Activated T-helper 1 cell treated with anti-CD3 and anti-CD28 coated beads, Interleukin-2, amount 50 U/mL, for 16 hours (primary cell): Measurements from ENCODE around the gene TENM4.
"Not testable (repeated sequence)": the region's sequence is repeated elsewhere in the genome, so short reads cannot be mapped to it uniquely, and the experiment has no call there.

ENCODE experiments used
- DNase-seq, 2 donors: peaks; one replicate each; pipeline ENCODE4 v3.0.0-alpha.2; 2020; ENCODE audit warnings: low read depth in 1 of 2, low spot score in 1 of 2

TENM4 gene

DNA sequence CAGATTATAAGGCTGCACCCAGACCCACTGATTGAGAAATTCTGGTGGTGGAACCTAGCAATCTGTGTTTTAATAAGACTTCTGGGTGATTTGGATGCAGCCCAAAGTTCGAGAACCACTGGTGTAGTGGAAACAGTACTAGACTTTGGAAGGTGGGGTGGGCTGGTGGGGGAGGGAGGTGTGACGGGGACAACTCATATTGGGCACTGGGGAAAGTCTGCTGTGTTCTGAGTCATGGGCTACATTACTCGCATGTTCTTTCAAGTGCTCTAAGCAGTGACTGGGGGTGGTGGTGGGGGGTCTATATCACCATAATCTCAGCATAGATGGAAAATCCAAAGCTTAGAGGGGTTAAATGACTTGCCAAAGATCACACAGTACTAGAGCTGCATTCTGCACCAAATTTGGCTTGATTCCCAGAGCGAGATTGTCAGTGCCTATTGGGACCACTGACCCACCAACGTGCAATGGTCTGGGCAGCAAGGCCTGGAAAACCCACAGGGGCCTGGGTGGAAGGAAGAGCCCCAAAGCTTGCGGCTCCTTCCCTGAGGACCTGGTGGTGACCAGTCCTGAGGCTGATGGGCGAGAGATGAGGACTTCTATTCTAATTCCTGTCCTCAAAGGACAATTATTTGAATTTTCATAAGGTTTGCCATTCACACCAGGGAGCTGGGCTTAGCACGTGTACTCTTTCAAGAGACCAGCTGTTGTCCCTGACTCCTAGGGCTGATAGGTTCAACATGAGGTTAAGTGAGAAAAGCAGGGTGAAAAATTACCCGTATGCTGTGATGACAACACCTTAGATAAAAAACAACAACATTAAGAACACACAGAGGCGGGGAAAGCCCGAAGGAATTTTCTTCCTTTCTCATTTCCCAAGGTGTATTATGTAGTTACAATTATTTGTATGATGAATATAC is 788.6 kb downstream of the TENM4 start:
- DNase-seq = no peak

DNA sequence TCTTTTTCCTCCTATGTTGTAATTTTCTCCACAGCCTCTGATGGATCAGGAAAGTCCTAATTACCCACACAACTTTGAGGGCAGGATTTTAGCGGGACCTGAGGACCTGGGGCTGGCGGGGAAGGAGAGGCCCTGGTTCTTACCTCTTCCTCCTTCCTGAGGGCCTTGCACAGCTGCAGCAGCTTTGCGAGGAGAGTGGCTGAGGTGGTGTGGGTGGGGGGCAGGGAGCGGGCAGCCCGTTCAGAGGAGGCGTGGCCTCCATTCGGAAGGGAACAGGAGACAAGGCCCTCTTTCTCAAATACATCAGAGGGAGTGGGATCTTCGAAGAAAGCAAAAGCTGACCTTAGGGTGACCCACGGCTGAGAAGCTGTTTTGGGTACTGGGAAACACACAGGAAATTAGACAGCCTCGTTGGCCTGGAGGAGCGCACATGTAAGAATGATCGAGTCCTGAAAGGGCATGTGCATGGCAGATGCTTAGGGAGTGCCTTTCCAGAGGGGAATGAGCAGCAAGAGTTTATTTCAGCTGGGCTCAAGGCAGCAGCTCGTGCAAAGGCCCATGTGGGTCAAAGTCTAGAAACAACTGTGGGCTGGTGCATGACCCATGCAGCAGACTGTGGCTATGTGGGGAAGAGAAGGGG is 789.6 kb downstream of the TENM4 start:
- DNase-seq = no peak

DNA sequence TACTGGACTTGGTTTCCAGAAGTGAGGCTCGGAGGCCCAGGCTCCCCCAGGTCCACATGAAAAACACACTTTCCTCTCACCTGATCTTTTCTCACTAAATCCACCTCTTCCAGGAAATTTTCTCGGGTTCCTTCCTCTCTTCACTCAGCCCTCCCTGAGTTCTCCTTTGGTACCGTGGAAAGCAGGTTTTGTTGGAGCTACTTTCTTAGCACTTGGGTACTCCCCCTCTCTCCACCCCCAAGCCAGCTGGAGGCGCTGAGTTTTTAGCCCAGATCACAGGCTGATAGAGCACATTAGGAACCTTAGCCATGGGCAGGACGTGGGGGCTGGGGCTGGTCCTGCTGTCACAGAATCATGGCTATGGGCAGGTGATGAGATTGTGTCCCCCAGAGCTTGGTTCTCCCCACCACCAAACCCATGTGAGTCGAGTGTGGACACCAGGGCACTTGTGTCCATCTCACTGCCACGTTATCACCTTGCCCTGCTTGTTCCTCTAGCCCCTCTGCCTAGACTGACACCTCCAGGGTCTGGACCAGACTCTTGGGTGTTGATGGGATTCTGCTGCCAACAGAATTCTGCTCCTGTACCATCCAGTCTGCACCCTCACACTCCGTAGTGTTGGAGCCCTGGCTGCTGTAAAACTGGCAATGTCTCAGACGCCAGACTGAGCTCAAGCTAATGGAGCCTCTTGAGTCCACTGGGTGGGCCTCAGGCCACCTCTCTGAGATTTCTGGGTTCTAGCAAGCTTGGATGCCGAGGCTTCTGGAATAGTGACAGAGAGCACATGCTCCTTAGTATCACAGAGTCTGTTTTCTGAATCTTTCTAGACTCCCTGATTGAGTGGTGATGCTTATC is 791.2 kb downstream of the TENM4 start:
- DNase-seq = no peak

DNA sequence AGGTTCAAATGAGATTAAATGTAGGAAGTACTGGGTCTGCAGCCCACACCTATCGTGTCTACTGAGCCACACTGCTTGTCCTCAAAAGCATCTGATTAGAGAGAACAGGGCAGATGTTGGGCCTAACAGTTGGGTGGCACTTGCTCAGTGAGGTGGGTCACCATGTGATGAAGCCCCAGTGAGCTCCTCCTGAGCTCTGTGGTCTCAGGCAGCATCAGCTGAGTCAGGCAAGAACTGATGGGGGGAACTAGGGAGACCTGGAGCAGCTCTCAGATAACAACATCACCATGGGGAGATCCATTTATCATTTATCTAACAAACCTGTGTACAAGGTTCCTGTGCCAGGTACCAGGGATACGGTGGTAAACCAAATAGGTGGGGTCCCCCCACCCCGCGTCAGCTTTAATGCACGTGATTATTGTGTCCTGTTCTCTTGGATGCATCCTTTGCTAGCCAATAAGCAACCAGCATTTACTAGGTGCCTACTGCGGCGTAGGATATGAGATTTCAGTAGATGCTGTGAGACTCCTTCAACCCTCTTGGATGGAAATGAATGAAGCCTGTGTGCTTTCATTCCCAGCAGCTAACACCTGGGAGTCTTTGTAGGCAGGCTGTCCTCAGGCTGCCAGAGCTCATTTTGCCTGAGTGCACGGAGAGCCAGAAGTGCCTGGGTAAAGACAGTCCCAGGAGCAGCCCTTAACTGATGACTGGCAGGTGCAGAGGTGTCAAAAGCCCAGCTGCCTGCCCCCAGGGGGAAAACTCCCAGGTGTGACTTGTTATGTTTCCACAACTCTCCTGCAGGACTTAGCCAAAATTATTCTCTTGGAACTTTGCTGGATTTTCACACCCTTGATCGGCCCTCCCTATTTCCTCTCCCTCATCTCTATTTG is 792.6 kb downstream of the TENM4 start:
- no peak for DNase-seq

DNA sequence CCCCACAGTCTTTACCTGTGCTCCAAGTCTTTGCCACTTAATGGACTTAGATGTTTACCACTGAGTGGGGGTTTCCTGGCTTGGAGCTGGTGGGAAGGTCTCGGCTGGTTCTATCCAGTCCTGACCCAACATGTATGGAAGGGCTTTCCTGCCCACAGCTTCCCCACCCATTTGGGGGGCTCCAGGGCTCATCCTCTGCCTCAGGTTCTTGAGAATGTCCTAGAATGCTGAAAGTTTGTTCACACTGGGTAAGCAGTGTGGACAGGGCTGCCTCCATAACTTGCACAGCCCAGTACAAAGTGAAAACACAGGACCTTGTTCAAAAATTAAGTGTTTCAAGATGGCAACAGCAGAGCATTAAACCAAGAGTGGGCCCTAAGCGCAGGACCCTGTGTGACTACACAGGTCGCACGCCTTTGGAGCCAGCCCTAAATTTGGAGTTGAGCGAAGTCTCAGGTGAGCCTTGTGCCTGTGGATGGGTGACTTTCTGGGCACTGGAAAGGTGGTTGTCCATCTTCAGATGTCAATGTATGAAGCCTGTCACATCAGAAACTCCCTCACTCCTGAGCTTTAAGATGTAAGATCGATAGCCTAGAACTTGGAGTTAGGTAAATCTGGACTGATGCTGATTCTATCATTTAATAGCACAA is 793.4 kb downstream of the TENM4 start:
- DNase-seq = no peak

DNA sequence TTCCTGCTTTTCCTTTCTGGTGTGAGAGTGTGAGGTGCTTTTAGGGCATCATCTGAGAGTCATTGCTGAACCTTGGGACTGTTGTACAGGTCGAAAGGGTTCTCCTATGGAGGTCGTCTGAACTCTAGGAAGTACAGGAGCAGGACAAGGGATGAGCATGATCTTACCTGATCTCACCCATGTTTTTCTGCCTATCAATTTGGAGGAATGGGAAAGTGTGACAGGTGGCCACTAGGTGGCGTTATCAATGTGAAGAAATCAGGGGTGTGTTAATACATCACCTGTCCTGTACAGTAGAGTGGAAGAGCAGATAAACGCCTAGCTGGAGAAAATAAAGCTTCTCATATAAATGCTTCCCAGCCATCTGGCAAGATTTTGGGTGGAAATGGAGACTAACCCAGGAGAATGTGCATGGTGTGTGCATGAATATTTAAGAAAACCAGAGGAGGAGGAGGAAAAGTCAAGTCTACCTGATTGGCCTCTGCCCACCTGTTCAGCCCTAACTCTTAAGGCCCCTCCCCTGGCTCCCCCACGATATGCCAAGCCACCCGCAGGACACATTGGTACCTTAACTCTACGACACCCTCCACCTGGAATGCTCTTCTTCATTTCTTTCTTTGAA is 794.2 kb downstream of the TENM4 start:
- DNase-seq = peak; percentile 12 to 14

DNA sequence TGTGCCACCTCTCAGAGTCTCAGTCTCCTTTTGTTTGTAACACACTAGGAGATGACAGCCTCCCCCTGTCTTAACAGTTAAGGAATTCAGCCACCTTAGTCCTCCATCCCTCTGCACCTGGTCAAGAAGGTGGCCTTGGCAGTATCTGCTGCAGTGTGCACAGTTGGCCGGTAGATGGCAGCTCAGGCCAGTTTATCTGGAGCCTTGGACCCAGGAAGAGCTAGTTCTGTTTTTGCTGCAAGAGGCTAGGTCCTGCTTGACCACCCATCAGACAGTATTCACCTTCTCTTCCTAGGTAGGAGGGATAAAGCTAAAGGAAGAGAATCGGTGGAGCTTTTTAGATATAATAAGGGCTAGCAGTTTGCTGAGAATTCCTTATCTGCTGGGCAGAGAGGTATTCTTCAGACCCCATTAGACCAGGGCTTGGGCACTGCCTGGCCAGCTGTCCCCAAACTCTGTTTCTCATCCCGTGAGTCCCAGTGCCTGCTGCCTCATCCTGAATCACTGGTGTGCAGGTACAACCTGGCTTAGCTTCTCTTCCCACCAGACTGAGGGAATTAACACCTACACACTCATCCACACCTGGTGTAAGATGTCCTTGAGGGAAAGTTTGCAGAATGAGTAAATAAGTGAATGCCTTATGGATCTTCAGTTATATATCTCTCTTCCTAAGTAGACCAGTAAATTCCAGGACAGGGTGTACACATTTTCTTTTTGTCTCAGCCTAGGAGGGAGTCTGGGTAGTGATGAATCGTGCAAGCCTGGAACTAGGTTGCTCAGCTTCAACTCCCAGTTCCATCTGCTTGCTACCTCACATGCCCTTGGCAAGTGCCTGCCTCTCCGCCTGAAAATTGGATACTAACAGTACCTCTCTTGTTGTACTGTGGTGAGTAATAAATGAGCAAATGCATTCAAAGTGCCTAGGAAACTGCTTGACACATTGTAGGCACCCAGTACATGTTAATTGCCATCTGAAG is 795.3 kb downstream of the TENM4 start:
- peak; percentile 15 to 17 for DNase-seq

DNA sequence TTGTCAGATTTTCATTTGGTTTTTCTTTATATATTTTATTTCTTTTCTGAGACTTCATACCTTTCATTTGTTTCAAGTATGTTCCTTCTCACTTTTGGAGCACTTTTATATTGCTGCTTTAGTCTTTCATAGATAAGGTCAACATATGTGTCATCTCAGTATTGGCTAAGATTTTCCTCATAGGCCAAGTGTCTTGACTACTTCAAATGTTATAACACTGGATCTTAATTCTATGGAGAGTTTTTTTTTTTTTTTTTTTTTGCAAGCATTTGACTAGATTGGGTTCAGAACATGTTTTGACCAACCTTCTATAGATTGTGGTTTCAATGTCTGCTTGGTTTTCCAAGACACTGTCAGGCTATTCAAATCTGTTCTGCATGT is 797.2 kb downstream of the TENM4 start:
- no peak for DNase-seq

DNA sequence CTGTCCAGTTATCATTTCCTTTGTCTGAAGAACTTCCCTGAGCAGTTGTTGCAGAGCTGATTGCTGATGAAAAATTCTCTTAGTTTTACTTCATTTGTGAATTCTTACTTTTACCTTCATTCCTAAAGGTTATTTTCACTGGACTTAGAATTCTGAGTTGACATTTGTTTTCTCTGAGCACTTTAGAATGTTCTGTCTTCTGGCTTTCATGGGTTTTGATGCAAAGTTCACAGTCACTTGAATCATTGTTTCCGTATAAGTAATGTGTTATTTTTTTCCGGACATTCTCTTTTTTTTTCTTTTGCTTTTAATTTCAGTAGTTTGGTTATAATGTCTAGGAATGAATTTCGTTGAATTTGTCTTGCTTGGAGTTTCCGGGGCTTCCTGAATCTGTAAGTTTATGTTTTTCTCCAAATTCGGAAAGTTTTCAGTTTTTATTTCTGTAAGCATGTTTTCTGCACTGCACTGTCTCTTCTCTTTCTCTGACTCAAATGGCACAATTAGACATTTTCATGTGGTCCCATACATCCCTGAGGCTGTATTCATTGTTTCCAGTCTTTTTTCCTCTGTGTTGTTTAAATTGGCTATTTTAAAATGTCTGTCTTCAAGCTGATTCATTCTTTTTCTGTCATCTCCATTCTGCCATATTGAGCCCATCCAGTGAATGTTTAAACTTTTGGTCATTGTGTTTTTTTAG is 797.7 kb downstream of the TENM4 start:
- no peak for DNase-seq

DNA sequence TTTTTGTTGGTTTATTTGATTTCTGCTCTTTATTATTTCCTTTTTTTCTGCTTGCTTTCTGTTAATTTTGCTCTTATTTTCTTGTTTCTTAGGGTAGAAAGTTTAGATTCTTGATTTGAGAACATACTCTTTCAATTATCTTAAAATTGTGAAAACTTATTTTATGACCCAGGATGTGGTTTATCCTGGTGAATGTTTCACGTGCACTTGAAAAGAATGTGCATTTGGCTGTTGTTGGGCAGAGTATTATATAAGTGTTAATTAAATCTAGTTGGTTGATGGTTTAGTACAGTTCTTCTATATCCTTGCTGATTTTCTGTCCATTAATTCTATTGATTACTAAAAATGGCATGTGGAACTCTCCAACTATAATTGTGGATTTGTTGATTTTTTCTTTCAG is 799.3 kb downstream of the TENM4 start:
- no peak for DNase-seq

DNA sequence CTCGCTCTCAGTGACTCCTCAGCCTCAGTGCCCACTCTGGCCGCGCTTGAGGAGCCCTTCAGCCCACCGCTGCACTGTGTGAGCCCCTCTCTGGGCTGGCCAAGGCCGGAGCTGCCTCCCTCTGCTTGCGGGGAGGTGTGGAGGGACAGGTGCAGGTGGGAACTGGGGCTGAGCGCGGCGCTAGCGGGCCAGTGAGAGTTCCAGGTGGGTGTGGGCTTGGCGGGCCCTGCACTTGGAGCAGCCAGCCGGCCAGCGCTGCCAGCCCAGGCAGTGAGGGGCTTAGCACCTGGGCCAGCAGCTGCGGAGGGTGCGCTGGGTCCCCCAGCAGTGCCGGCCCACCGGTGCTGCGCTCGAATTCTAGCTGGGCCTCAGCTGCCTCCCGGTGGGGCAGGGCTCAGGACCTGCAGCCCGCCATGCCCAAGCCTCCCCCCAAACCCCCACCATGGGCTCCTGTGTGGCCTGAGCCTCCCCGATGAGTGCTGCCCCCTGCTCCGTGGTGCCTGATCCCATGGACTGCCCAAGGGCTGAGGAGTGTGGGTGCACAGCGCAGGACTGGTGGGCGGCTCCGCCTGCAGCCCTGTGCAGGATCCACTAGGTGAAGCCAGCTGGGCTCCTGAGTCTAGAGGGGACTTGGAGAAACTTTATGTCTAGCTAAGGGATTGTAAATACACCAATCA is 802.0 kb downstream of the TENM4 start:
- DNase-seq = no peak

DNA sequence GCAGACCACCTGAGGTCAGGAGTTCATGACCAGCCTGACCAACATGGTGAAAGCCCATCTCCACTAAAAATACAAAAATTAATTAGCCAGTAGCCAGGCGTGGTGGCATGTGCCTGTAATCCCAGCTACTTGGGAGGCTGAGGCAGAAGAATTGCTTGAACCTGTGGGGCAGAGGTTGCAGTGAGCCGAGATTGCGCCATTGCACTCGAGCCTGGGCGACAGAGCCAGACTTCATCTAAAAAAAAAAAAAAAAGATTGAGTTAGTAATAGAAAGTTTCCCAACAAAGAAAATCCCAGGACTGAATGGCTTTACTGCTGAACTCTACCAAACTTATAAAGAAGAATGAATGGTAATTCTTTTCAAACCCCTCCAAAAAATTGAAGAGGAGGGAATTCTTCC is 803.3 kb downstream of the TENM4 start:
- DNase-seq = not testable (repeated sequence)

DNA sequence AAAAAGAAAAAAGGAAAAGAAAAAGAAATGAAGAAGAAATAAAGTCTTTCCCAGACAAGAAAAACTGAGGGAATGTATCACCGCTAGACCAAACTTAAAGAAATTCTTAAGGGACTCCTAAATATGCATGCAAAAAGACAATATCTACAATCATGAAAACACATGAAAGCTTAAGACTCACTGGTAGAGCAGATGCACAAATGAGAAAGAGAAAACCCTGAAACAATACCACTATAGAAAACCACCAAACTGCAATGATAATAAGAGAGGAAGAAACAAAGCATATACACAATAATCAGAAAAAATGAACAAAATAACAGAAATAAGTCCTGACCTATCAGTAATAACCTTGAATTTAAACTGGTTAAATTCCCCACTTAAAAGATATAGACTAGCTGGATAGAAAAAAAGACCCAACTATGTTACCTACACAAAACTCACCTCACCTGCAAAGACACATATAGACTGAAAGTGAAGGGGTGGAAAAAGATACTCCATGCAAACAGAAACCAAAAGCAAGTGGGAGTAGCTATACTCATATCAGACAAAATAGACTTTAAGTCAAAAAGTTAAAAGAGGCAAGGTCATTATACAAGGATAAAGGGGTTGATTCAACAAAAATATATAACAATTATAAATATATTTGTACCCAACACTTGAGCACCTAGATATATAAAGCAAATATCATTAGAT is 804.9 kb downstream of the TENM4 start:
- no peak for DNase-seq

DNA sequence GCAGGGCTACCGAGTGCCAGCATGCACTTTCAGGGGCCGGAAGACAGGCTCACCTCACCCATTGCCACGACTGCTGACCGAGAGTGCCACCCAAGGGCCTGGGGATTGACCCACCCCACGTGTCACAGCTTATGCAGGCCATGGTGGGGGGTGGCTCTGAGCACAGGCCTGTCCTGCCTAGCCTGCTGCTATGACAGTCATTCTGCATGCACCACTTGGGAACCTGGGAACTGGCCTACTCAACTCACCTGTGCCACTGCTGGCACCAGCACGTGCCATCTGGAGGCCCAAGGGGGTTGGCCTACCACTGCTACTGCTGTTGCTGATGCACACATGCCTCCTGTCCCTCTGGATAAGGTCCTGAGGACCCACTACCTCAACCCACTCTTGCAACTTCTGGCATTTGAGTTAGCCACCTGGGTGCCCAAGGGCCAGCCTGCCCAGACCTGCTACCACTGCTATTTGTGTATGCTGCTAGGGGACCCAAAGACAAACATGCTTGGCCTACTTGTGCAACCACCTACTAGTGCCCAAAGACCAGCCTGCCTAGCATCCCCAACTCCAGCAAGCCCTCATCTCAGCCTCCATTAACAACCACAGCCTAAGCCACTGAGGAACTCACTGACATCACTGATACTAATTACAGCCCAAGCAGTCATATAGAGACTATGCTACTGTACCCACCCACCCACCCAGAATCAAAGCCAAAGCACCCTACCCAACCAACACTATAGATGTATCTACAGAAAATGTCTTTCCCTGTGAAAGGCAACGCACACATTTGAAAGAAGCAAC is 807.1 kb downstream of the TENM4 start:
- DNase-seq = no peak

DNA sequence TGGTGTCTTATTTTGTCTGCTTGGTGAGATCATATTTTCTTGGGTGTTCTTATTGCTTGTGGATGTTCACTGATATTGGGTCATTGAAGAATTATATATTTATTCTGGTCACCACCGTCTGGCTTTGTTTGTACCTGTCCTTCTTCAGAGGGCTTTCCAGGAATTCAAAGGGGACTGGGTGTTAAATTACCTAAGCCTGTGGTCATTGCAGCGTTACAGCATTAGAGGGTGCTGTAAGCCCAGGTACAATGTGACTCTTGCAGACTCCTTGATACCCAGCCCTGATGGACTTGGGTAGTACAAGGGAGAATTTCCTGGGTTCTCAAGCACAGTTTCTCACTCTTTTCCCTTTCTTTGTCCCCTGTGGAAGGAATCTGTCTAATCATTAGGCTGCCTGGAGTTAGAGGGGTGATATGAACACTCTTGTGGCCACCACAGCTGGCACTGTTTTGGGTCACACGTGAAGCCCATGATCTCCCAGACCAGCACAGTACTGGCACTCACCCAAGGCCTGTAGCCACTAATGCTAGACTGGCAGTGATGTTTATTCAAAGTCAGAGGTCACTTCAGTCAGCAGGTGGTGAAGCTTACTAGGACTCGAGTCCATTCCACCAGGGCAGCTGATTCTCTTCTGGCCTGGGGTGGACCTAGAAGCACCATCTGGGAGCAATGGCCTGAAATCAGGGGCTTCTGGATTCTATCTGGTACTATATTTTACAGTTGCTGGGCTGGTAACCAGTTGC is 810.1 kb downstream of the TENM4 start:
- no peak for DNase-seq
